Spleen (tissue), 11 donors: ENCODE data around the gene NEDD4. TPM values are rescaled to one million over a fixed set of nuclear protein-coding genes. Genes with fewer than 3 reads are reported as not detected.
"Not testable (repeated sequence)": the region's sequence is repeated elsewhere in the genome, so short reads cannot be mapped to it uniquely, and the experiment has no call there.

Experiments used
- DNase-seq: peaks from one replicate; pipeline ENCODE4 v3.0.0-alpha.2; 2020
- H3K27ac ChIP-seq, 8 donors: fragments of 200-600 bp; sonication (generic) in 7 of 8; 1 replicate in 4 of 8; 2 replicates in 4 of 8; pipeline versions ENCODE4 v1.5.0 to v1.8.0; 2016 to 2021; ENCODE audit warnings: inconsistent platforms in 4 of 8, mild to moderate bottlenecking in 4 of 8, moderate library complexity in 1 of 8
- H3K27me3 ChIP-seq, 7 donors: fragments of 200-600 bp; sonication (generic) in 6 of 7; replicated peaks in 1 of 7; 1 replicate in 4 of 7; 2 replicates in 3 of 7; pipeline versions ENCODE4 v1.5.0 to v1.8.0; 2016 to 2021; ENCODE audit warnings: inconsistent platforms in 3 of 7, mild to moderate bottlenecking in 1 of 7
- H3K36me3 ChIP-seq, 6 donors: fragments of 200-600 bp; sonication (generic) in 5 of 6; 1 replicate in 4 of 6; 2 replicates in 2 of 6; pipeline versions ENCODE4 v1.5.0 to v1.8.0; 2016 to 2021; ENCODE audit warnings: inconsistent platforms in 2 of 6
- H3K4me1 ChIP-seq, 6 donors: fragments of 200-600 bp; sonication (generic) in 5 of 6; 1 replicate in 3 of 6; 2 replicates in 3 of 6; pipeline versions ENCODE4 v1.5.0 to v1.8.0; 2016 to 2021; ENCODE audit warnings: inconsistent platforms in 3 of 6
- H3K4me3 ChIP-seq, 8 donors: fragments of 200-600 bp; sonication (generic) in 7 of 8; 1 replicate in 4 of 8; 2 replicates in 4 of 8; pipeline versions ENCODE4 v1.5.0 to v1.8.0; 2016 to 2021; ENCODE audit warnings: inconsistent platforms in 4 of 8, mild to moderate bottlenecking in 4 of 8, moderate library complexity in 2 of 8
- H3K9me3 ChIP-seq, 8 donors: fragments of 200-600 bp; sonication (generic) in 7 of 8; 1 replicate in 4 of 8; 2 replicates in 4 of 8; pipeline versions ENCODE4 v1.5.0 to v1.8.0; 2016 to 2021; ENCODE audit warnings: inconsistent platforms in 4 of 8
- POLR2A ChIP-seq, 3 donors: fragments of 450-650 bp; IDR thresholded peaks; one replicate each; pipeline ENCODE4 v1.5.1; 2017; ENCODE audit warnings: antibody characterized with exemption in 3 of 3, mild to moderate bottlenecking in 1 of 3
- POLR2AphosphoS5 ChIP-seq, 3 donors: sonication (generic); formaldehyde crosslinking; IDR thresholded peaks; one replicate each; pipeline ENCODE4 v1.5.1; 2017; ENCODE audit warnings: antibody characterized with exemption in 3 of 3
- WGBS, 5 donors: extraction: QIAGEN DNeasy Blood & Tissue Kit in 3 of 5; methylation state at CpG; one replicate each; pipeline versions ENCODE4 v1.1.5 to v1.1.7; 2013 to 2018; 5-methylcytosine and 5-hydroxymethylcytosine counted together
- intact Hi-C: fragments of 100-400 bp; cut with DNase I; formaldehyde crosslinking; loops from one replicate; pipeline ENCODE4 v1.15.0; 2023; ENCODE audit warnings: low total_unique reads
- polyA plus RNA-seq, 3 donors: library from polyadenylated mRNA; stranded (reverse); fragments of 200-250 nt; gene quantifications; one replicate each; pipeline ENCODE4 v1.2.1, GENCODE V29; 2013
- total RNA-seq, 7 donors: library from RNA; depleted of rRNA in 3 of 7; stranded (reverse); fragments of >200 nt in 3 of 7; fragmentation: NEBNext Ultra II Directional in 4 of 7; extraction: Animal tissue kit (Norgen Biotek cat#: 25700) in 4 of 7; gene quantifications; one replicate each; pipeline versions ENCODE4 v1.1.0 to v1.2.1, GENCODE V29; 2016 to 2021
- TF ChIP-seq, protein P1 (sequence below), 11 experiments: fragments of 200-600 bp in 7 of 11; fragments of 450-650 bp in 4 of 11; sonication (generic) in 4 of 11; IDR thresholded peaks in 8 of 11; conservative IDR thresholded peaks in 3 of 11; 1 replicate in 7 of 11; 2 replicates in 4 of 11; pipeline versions ENCODE4 v1.4.0 to v1.8.0; 2016 to 2021; ENCODE audit warnings: antibody characterized with exemption in 11 of 11, inconsistent platforms in 4 of 11, mild to moderate bottlenecking in 1 of 11
- donor health status: healthy with polysubstance abuse.
- donor health status: DM: no; HTN: no; CAD: no; lungs with moderate emphysema.
- donor health status: DM: no; HTN: no; CAD: no.
- donor health status: Bipolar disorder and iron deficiency.
- donor health status: healthy.
- donor health status: DM: no; HTN: no; CAD: no.
- donor health status: DM: yes; HTN: yes; CAD: no.

Gene NEDD4
- total and polyA plus RNA-seq, 10 donors = 1.5 to 22.0 (median 16.7) TPM

DNA sequence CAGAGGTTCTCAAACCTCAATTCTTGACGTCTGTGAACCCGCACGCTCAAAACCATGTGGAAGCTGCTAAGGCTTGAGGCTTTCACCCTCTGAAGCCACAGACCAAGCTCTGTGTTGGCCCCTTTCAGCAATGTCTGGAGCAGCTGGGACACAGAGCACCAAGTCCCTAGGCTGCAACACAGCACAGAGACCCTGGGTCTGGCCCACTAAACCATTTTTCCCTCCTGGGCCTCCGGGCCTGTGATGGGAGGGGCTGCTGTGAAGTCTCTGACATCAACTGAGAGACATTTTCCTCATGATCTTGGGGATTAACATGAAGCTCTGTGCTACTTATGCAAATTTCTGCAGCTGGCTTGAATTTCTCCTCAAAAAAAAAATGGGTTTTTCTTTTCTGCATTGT lies 21.3 kb upstream of the NEDD4 start:
- Histone ChIP-seq H3K27me3 (no peaks in the 10 kb centered on the region), H3K27ac (no peak overlapping the region), H3K9me3 (peaks cover 0 to 21% (median 18%) of the 10 kb centered on the region in 8 donors), H3K4me1 (no peaks in the 10 kb centered on the region), H3K36me3 (no peaks in the 10 kb centered on the region), H3K4me3 (no peak overlapping the region)
- intact Hi-C loops = no loop called here
- 91 to 99% (median 95%) methylated on average over 4 of the region's 4 CpGs for WGBS, 5 donors
- DNase-seq = no peak
- TF ChIP-seq, protein P1, sequence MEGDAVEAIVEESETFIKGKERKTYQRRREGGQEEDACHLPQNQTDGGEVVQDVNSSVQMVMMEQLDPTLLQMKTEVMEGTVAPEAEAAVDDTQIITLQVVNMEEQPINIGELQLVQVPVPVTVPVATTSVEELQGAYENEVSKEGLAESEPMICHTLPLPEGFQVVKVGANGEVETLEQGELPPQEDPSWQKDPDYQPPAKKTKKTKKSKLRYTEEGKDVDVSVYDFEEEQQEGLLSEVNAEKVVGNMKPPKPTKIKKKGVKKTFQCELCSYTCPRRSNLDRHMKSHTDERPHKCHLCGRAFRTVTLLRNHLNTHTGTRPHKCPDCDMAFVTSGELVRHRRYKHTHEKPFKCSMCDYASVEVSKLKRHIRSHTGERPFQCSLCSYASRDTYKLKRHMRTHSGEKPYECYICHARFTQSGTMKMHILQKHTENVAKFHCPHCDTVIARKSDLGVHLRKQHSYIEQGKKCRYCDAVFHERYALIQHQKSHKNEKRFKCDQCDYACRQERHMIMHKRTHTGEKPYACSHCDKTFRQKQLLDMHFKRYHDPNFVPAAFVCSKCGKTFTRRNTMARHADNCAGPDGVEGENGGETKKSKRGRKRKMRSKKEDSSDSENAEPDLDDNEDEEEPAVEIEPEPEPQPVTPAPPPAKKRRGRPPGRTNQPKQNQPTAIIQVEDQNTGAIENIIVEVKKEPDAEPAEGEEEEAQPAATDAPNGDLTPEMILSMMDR (IDR thresholded peaks at IDR 0.05 in 8 of 11, conservative IDR thresholded peaks at IDR 0.05 in 3 of 11) = no peak
- TF ChIP-seq POLR2AphosphoS5 (IDR thresholded peaks at IDR 0.05) (no peak), POLR2A (IDR thresholded peaks at IDR 0.05) (no peak)

DNA sequence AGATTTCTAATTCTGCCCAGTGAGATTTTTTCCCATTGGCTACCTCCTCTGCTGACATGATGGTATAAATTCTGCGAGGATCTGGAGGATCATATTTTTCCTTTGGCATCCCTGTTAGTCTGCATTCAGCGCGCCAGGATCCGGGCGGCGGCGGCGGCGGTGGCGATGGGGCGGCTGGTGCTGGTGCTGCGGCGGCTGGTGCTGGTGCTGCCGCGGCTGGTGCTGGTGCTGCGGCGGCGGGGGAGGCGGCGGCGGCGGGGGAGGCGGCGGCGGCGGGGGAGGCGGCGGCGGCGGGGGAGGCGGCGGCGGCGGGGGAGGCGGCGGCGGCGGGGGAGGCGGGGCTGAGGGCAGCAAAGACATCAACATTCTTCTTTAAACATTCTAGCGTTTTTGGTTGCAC lies 13.6 kb upstream of the NEDD4 start:
- DNase-seq = not testable (repeated sequence)

DNA sequence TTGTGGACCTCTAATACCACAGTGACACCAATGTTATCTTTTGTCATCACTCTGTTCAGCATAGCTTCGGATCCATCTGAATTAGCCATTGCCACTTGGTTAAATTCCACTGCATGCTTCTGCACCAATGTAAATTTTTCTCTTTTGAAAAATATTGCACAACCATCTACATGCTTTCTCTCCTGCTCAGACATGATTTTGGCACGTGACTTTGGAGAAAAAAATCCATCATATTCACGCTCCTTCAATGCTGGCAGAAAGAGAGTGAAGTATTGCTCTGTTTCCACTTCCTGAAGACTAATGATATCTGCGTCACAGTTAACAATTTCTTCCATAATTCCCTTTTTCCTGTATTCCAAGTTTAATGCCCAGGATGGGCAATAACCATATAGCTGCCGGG lies 13.0 kb upstream of the NEDD4 start:
- WGBS, 5 donors = 66 to 90% (median 76%) methylated on average over 5 of the region's 5 CpGs
- intact Hi-C loops, H3K36me3 ChIP-seq, H3K27me3 ChIP-seq, H3K4me1 ChIP-seq, H3K9me3 ChIP-seq, DNase-seq: not testable (repeated sequence)
- peak overlapping the region in 1 of 8 donors; percentile 32 for H3K27ac ChIP-seq
- peak overlapping the region in 2 of 8 donors; percentile 37 to 55 for H3K4me3 ChIP-seq

More for the DNA sequence above, 13.6 kb upstream of the NEDD4 start:
- 31 to 89% (median 66%) methylated on average over 21 to 40 of the region's 40 CpGs for WGBS, 5 donors
- H3K27me3 ChIP-seq, H3K36me3 ChIP-seq, H3K4me1 ChIP-seq, H3K9me3 ChIP-seq, intact Hi-C loops: not testable (repeated sequence)
- peak overlapping the region in 1 of 8 donors; percentile 32 for H3K27ac ChIP-seq
- peak overlapping the region in 3 of 8 donors; percentile 5 to 55 (median 37) for H3K4me3 ChIP-seq

DNA sequence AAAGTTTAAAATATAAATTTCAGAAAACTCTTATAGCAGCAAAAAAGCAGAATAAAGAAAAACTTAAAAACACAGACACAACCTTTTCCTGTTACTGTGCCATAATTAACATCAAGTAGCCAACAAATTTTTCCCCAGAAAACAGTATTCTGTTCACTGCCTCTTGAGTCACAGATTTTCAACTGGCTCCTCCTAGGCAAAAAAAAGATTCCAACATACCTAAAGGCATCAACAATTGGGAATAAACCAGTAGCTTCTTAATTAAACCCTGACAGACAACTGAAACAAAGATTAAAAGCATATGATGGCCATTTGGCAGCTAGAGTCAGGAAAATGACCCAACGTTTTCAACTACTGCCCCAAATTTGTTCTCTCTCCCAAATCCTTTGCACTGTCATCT lies 10.9 kb upstream of the NEDD4 start:
- not testable (repeated sequence) for DNase-seq, H3K4me1 ChIP-seq, H3K9me3 ChIP-seq

DNA sequence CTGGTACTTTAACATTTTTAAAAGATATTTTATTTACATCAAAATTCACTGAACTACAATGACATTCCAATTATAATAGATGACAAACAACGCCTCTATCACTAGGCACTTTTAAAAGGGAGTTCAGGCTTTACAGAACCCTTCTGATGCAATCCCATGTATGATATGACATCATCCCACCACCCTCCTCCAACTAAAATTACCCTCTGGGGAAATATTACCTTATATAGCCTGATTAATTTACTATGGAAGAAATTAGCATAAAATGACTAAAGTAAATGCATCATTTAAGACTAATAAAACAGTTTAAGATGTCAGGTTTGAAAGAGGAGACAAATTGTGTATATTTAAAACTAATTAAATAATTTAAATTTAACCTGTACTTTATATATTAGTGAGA lies 10.4 kb upstream of the NEDD4 start:
- H3K9me3 ChIP-seq, H3K4me3 ChIP-seq, DNase-seq, H3K27ac ChIP-seq, intact Hi-C loops, H3K4me1 ChIP-seq, H3K27me3 ChIP-seq, H3K36me3 ChIP-seq: not testable (repeated sequence)
- 86% methylated on average over 1 of the region's 1 CpG; no CpG with 5 or more reads in 3 of the 5 donors for WGBS, 5 donors

More for the DNA sequence above, 10.9 kb upstream of the NEDD4 start:
- H3K36me3 ChIP-seq, intact Hi-C loops, H3K27ac ChIP-seq, H3K27me3 ChIP-seq, H3K4me3 ChIP-seq: not testable (repeated sequence)
- 46 to 87% (median 62%) methylated on average over 1 of the region's 1 CpG for WGBS, 5 donors

DNA sequence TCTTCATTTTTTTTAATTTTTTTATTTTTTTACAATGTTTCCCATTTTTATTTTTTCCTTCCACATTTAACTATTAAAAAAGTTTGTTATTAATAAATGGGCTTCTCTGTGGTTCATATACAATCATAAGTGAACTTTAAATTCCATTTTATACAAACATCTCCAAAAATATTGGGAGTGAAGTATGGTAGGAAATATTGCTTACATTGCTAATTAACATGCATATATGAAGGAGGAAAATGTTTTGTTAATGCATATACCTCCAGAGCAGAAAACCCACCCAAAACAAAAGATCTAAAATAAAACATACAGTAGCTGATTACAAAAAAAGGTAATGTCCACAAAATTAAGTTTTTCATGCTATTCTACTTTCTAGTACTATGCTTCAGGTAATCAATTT lies 9.9 kb upstream of the NEDD4 start:
- H3K27ac ChIP-seq, DNase-seq, H3K9me3 ChIP-seq, H3K36me3 ChIP-seq, H3K27me3 ChIP-seq, intact Hi-C loops, H3K4me3 ChIP-seq, H3K4me1 ChIP-seq: not testable (repeated sequence)

DNA sequence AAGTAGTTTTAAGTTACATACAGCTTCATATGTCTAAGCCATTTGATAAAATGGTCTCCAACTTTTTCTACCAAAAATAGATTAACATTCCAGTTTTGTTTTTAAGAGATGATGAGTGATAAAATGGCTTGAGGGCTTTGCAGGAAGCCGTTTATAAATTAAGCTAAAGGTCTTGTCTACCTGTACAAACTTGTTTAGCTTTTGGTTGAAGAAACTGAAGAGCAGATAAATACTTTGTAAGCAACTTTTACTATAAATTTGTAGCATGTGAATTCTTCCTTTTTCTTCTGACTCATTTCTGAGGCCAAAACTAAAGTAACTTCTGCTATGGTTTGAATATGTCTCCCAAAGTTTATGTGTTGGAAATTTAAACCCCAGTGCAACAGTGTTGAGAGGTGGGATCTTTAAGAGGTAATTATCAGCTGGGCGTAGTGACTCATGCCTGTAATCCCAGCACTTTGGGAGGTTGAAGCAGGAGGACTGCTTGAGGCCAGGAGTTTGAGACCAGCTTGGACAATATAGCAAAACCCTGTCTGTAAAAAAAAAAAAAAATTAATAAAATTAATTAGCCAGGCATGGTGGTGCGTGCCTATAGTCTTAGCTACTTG lies 8.2 kb upstream of the NEDD4 start:
- peaks cover 0 to 7% (median 0%) of the 10 kb centered on the region in 7 donors for H3K27me3 ChIP-seq
- WGBS, 5 donors = 82 to 96% (median 88%) methylated on average over 3 of the region's 3 CpGs

More for the DNA sequence above, 8.2 kb upstream of the NEDD4 start:
- no peak overlapping the region for H3K4me3 ChIP-seq
- no peaks in the 10 kb centered on the region for H3K9me3 ChIP-seq
- DNase-seq = no peak
- no peak for TF ChIP-seq POLR2A (IDR thresholded peaks at IDR 0.05)
- no peak for TF ChIP-seq POLR2AphosphoS5 (IDR thresholded peaks at IDR 0.05)
- TF ChIP-seq, protein P1 (IDR thresholded peaks at IDR 0.05 in 8 of 11, conservative IDR thresholded peaks at IDR 0.05 in 3 of 11) = no peak
- H3K36me3 ChIP-seq = no peaks in the 10 kb centered on the region
- intact Hi-C loops = no loop called here
- no peaks in the 10 kb centered on the region for H3K4me1 ChIP-seq
- no peak overlapping the region for H3K27ac ChIP-seq
